HG03565 (cell line): Measurements from ENCODE around the gene RAPGEF2.

ENCODE experiments used
- ATAC-seq: cut with Tn5 transposase; IDR thresholded peaks from one replicate; pipeline ENCODE4 v1.9.1; 2021; ENCODE audit warnings: mild to moderate bottlenecking, moderate library complexity; ENCODE audit not compliant: unreplicated experiment

RAPGEF2 gene

GRCh38 chr4:159269116-159269515 lies 166.2 kb downstream of the RAPGEF2 start:
- ATAC-seq = no peak

GRCh38 chr4:159269956-159270355 lies 167.1 kb downstream of the RAPGEF2 start:
- ATAC-seq = no peak

- ATAC-seq = no peak
Observed at GRCh38 chr4:159271856-159272255, 169.0 kb downstream of the RAPGEF2 start.

GRCh38 chr4:159272273-159273140 lies 169.6 kb downstream of the RAPGEF2 start:
- ATAC-seq = no peak

GRCh38 chr4:159273141-159273438 lies 170.2 kb downstream of the RAPGEF2 start:
- no peak for ATAC-seq

GRCh38 chr4:159273841-159274240 lies 171.0 kb downstream of the RAPGEF2 start:
- no peak for ATAC-seq

- no peak for ATAC-seq
Observed at GRCh38 chr4:159278399-159278798, 175.5 kb downstream of the RAPGEF2 start.

GRCh38 chr4:159279084-159279483 lies 176.2 kb downstream of the RAPGEF2 start:
- ATAC-seq = no peak

- no peak for ATAC-seq
Observed at GRCh38 chr4:159280442-159281172, 177.7 kb downstream of the RAPGEF2 start.

GRCh38 chr4:159281771-159282170 lies 178.9 kb downstream of the RAPGEF2 start:
- ATAC-seq = no peak

- ATAC-seq = no peak
Observed at GRCh38 chr4:159282329-159282728, 179.4 kb downstream of the RAPGEF2 start.

- no peak for ATAC-seq
Observed at GRCh38 chr4:159282944-159283343, 180.1 kb downstream of the RAPGEF2 start.

GRCh38 chr4:159283696-159284095 lies 180.8 kb downstream of the RAPGEF2 start:
- no peak for ATAC-seq

- ATAC-seq = no peak
Observed at GRCh38 chr4:159284113-159284512, 181.2 kb downstream of the RAPGEF2 start.

GRCh38 chr4:159284733-159285132 lies 181.9 kb downstream of the RAPGEF2 start:
- no peak for ATAC-seq

GRCh38 chr4:159287767-159288166 lies 184.9 kb downstream of the RAPGEF2 start:
- ATAC-seq = no peak

- ATAC-seq = no peak
Observed at GRCh38 chr4:159289682-159290081, 186.8 kb downstream of the RAPGEF2 start.

GRCh38 chr4:159290321-159291030 lies 187.6 kb downstream of the RAPGEF2 start:
- ATAC-seq = no peak

- ATAC-seq = no peak
Observed at GRCh38 chr4:159291176-159291575, 188.3 kb downstream of the RAPGEF2 start.

GRCh38 chr4:159292137-159292896 lies 189.4 kb downstream of the RAPGEF2 start:
- ATAC-seq = no peak
